Measurements from ENCODE around the gene BCKDHA. TPM values are rescaled to one million over a fixed set of nuclear protein-coding genes. Genes with fewer than 3 reads are reported as not detected.
"Not testable (repeated sequence)": the region's sequence is repeated elsewhere in the genome, so short reads cannot be mapped to it uniquely, and the experiment has no call there.

The BCKDHA gene
- total RNA-seq, 1 experiment from 2014 or later, result 58.6 TPM

GRCh38 chr19:41391618-41392017, 6.0 kb upstream of the BCKDHA start:
- no peak overlapping the region for H3K4me3 ChIP-seq
- DNase-seq, result no peak
- H3K27me3 ChIP-seq, result no peaks in the 10 kb centered on the region
- H3K36me3 ChIP-seq, result peaks cover 39% of the 10 kb centered on the region
- no peaks in the 10 kb centered on the region for H3K9me3 ChIP-seq

- Histone ChIP-seq H3K4me3 (no peak overlapping the region), H3K27me3 (no peaks in the 10 kb centered on the region), H3K9me3 (no peaks in the 10 kb centered on the region), H3K36me3 (peaks cover 36% of the 10 kb centered on the region)
- DNase-seq, result no peak
These were observed 4.8 kb upstream of the BCKDHA start for GRCh38 chr19:41392775-41393174.

GRCh38 chr19:41395355-41395754, 2.3 kb upstream of the BCKDHA start:
- Histone ChIP-seq H3K9me3 (no peaks in the 10 kb centered on the region), H3K27me3 (no peaks in the 10 kb centered on the region), H3K4me3 (no peak overlapping the region), H3K36me3 (peaks cover 21% of the 10 kb centered on the region)
- no peak for DNase-seq

GRCh38 chr19:41398050-41398418, 416 bp downstream of the BCKDHA start:
- peak overlapping the region; percentile 98 for H3K4me3 ChIP-seq
- no peak for DNase-seq
- no peaks in the 10 kb centered on the region for H3K9me3 ChIP-seq
- peaks cover 4% of the 10 kb centered on the region; the same call in 1 of the 2 replicates for H3K36me3 ChIP-seq
- no peaks in the 10 kb centered on the region for H3K27me3 ChIP-seq

GRCh38 chr19:41398598-41398997, 980 bp downstream of the BCKDHA start:
- no peaks in the 10 kb centered on the region for H3K27me3 ChIP-seq
- DNase-seq, result no peak
- H3K36me3 ChIP-seq, result 0 out of 2 replicates have a peak, but pooled peaks cover 4% of the 10 kb centered on the region
- H3K9me3 ChIP-seq, result no peaks in the 10 kb centered on the region
- H3K4me3 ChIP-seq, result peak overlapping the region; percentile 98

GRCh38 chr19:41399091-41399490, 1.5 kb downstream of the BCKDHA start:
- Histone ChIP-seq H3K4me3 (peak overlapping the region; percentile 98), H3K27me3 (no peaks in the 10 kb centered on the region), H3K36me3 (0 out of 2 replicates have a peak, but pooled peaks cover 4% of the 10 kb centered on the region), H3K9me3 (no peaks in the 10 kb centered on the region)
- no peak for DNase-seq

- H3K36me3 ChIP-seq, result 0 out of 2 replicates have a peak, but pooled peaks cover 4% of the 10 kb centered on the region
- H3K4me3 ChIP-seq, result no peak overlapping the region
- DNase-seq, result no peak
- no peaks in the 10 kb centered on the region for H3K27me3 ChIP-seq
- H3K9me3 ChIP-seq, result no peaks in the 10 kb centered on the region
These were observed 1.9 kb downstream of the BCKDHA start for GRCh38 chr19:41399525-41399924.

GRCh38 chr19:41401483-41401882, 3.9 kb downstream of the BCKDHA start:
- H3K27me3 ChIP-seq, result no peaks in the 10 kb centered on the region
- DNase-seq, result no peak
- no peaks in the 10 kb centered on the region for H3K9me3 ChIP-seq
- H3K36me3 ChIP-seq, result no peaks in the 10 kb centered on the region; the same call in 1 of the 2 replicates
- no peak overlapping the region for H3K4me3 ChIP-seq

GRCh38 chr19:41402010-41402409, 4.4 kb downstream of the BCKDHA start:
- Histone ChIP-seq H3K4me3 (no peak overlapping the region), H3K36me3 (no peaks in the 10 kb centered on the region; the same call in 1 of the 2 replicates), H3K9me3 (no peaks in the 10 kb centered on the region), H3K27me3 (no peaks in the 10 kb centered on the region)
- DNase-seq, result no peak

GRCh38 chr19:41403181-41403970, 5.8 kb downstream of the BCKDHA start:
- no peak for DNase-seq
- H3K9me3 ChIP-seq, result no peaks in the 10 kb centered on the region
- no peaks in the 10 kb centered on the region; the same call in 1 of the 2 replicates for H3K36me3 ChIP-seq
- no peak overlapping the region for H3K4me3 ChIP-seq
- H3K27me3 ChIP-seq, result no peaks in the 10 kb centered on the region

- Histone ChIP-seq H3K9me3 (no peaks in the 10 kb centered on the region), H3K4me3 (no peak overlapping the region), H3K36me3 (peaks cover 3% of the 10 kb centered on the region), H3K27me3 (no peaks in the 10 kb centered on the region)
- DNase-seq, result no peak
These were observed 8.2 kb downstream of the BCKDHA start for GRCh38 chr19:41405776-41406175.

- Histone ChIP-seq H3K4me3 (no peak overlapping the region), H3K27me3 (no peaks in the 10 kb centered on the region), H3K36me3 (peaks cover 9% of the 10 kb centered on the region), H3K9me3 (no peaks in the 10 kb centered on the region)
- DNase-seq, result no peak
These were observed 9.7 kb downstream of the BCKDHA start for GRCh38 chr19:41407271-41407670.

GRCh38 chr19:41408256-41408655, 10.6 kb downstream of the BCKDHA start:
- no peak for DNase-seq
- H3K4me3 ChIP-seq, result no peak overlapping the region
- H3K27me3 ChIP-seq, result no peaks in the 10 kb centered on the region
- H3K36me3 ChIP-seq, result peaks cover 13% of the 10 kb centered on the region
- H3K9me3 ChIP-seq, result no peaks in the 10 kb centered on the region

- not testable (repeated sequence) for DNase-seq, H3K27me3 ChIP-seq, H3K4me3 ChIP-seq, H3K9me3 ChIP-seq
- H3K36me3 ChIP-seq, result peaks cover 13% of the 10 kb centered on the region
These were observed 11.2 kb downstream of the BCKDHA start for GRCh38 chr19:41408846-41409245.

GRCh38 chr19:41409288-41409687, 11.7 kb downstream of the BCKDHA start:
- Histone ChIP-seq H3K4me3 (no peak overlapping the region), H3K9me3 (no peaks in the 10 kb centered on the region), H3K36me3 (peaks cover 13% of the 10 kb centered on the region), H3K27me3 (no peaks in the 10 kb centered on the region)
- DNase-seq, result no peak

- no peaks in the 10 kb centered on the region for H3K9me3 ChIP-seq
- H3K36me3 ChIP-seq, result peaks cover 13% of the 10 kb centered on the region
- H3K4me3 ChIP-seq, result no peak overlapping the region
- H3K27me3 ChIP-seq, result no peaks in the 10 kb centered on the region
- DNase-seq, result no peak
These were observed 12.9 kb downstream of the BCKDHA start for GRCh38 chr19:41410336-41411054.

- no peaks in the 10 kb centered on the region for H3K9me3 ChIP-seq
- no peak overlapping the region for H3K4me3 ChIP-seq
- no peak for DNase-seq
- H3K36me3 ChIP-seq, result peaks cover 13% of the 10 kb centered on the region
- H3K27me3 ChIP-seq, result no peaks in the 10 kb centered on the region
These were observed 13.7 kb downstream of the BCKDHA start for GRCh38 chr19:41411100-41411967.
